OCI-LY3 (cell line): ENCODE results near the gene CHD5.

Source experiments
- EZH2phosphoT487 ChIP-seq: fragments of 200-600 bp; shearing (Covaris generic); IDR thresholded peaks from 2 replicates; pipeline ENCODE4 v1.6.1; 2018; ENCODE audit warnings: antibody characterized with exemption, mixed run types, low read depth
- TF ChIP-seq, protein P1 (sequence below): fragments of 200-600, 300-600 bp; sonication (generic); IDR thresholded peaks from 2 replicates; pipeline ENCODE4 v1.5.1; 2014; ENCODE audit warnings: antibody characterized with exemption, low read length, low read depth

DNA sequence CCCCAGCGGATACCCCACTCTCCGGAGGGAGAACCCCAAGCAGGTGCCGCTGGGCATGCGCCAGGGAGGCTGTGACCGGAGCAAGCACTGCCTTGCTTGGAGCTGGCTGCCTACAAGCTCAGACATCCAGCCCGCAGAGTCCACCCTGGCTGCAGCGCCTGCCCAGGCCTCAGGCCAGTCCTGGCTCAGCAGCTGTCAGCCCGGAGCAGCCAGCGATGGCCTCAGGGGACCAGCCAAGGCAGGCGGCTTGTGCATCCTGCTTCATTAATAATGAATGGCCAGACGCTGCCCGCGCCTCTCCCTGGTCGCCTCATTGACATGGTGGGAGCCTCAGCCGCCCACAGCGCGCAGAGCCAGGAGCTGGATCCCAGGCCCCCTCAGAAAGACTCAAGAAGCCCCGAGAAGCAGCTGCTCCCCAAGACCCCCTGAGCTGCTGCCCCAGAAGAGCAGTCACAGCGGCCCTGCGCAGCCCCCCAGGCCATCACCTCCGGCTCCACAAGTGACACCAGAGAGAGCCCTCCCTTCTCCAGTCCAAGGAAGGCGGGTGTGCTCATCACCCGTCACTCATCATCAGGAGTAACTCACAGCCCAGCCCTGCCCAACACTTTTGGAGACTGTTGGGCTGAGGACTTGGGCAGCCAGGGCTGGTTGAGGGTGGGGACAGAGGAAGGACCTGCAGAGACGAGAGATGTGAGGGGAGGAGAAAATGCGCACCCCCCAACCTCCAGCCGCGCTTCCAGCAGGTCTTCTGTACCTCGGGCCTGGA lies 114.8 kb downstream of the CHD5 start:
- TF ChIP-seq, protein P1, sequence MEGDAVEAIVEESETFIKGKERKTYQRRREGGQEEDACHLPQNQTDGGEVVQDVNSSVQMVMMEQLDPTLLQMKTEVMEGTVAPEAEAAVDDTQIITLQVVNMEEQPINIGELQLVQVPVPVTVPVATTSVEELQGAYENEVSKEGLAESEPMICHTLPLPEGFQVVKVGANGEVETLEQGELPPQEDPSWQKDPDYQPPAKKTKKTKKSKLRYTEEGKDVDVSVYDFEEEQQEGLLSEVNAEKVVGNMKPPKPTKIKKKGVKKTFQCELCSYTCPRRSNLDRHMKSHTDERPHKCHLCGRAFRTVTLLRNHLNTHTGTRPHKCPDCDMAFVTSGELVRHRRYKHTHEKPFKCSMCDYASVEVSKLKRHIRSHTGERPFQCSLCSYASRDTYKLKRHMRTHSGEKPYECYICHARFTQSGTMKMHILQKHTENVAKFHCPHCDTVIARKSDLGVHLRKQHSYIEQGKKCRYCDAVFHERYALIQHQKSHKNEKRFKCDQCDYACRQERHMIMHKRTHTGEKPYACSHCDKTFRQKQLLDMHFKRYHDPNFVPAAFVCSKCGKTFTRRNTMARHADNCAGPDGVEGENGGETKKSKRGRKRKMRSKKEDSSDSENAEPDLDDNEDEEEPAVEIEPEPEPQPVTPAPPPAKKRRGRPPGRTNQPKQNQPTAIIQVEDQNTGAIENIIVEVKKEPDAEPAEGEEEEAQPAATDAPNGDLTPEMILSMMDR, result no peak
- TF ChIP-seq EZH2phosphoT487, result no peak
